ENCODE measurements around the gene FAM107B.
"Not testable (repeated sequence)": the region's sequence is repeated elsewhere in the genome, so short reads cannot be mapped to it uniquely, and the experiment has no call there.

FAM107B gene

DNA sequence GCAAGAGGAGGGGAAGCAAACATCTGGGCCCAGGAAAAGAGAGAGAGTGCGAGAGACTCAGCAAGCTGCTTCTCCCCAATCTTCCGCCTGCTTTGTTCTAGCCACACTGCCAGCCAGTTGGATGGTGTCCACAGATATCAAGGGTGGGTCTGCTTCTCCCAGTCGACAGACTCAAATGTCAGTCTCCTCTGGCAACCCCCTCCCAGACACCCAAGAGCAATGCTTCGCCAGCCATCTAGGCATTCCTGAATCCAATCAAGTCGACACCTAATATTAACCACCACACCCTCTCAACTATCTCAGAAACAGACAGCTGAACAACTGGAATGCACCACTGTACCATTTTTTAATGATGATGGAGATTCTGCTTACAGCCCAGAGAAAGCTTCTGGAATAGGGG is 57.1 kb downstream of the FAM107B start:
- Histone ChIP-seq H3K18ac (ENCODE audit: low read depth in 1 of 2, low read length in 2 of 2) (no peak overlapping the region), H3K79me1 (replicated peaks; ENCODE audit: low read length, poor library complexity, severe bottlenecking) (no peaks in the 10 kb centered on the region), H2BK120ac (ENCODE audit: low read depth, low read length) (no peak overlapping the region), H2AFZ (ENCODE audit: low read depth, low read length) (no peak overlapping the region), H2BK12ac (ENCODE audit: low read length in 2 of 2) (no peak overlapping the region), H3K4me2 (ENCODE audit: low read length, poor library complexity, severe bottlenecking) (no peak overlapping the region), H3K4me1 (ENCODE audit: control insufficient read depth, insufficient read depth, low read depth, low read length) (no peaks in the 10 kb centered on the region), H2BK5ac (ENCODE audit: low read depth, low read length, poor library complexity, severe bottlenecking) (no peak overlapping the region), H3K27ac (ENCODE audit: low read length, poor library complexity, severe bottlenecking) (no peak overlapping the region), H4K91ac (ENCODE audit: low read length) (no peak overlapping the region), H3K4me3 (ENCODE audit: insufficient read depth in 1 of 2, low read depth in 1 of 2, low read length in 2 of 2) (no peak overlapping the region), H4K8ac (ENCODE audit: low read length) (no peak overlapping the region), H3K23ac (ENCODE audit: low read length in 2 of 2) (peak overlapping the region in 1 of 2 experiments; percentile 43), H3K4ac (ENCODE audit: low read depth in 1 of 2, low read length in 2 of 2) (no peak overlapping the region), H3K36me3 (ENCODE audit: control insufficient read depth in 1 of 2, insufficient read depth in 2 of 2, low read depth in 1 of 2, low read length in 2 of 2) (no peaks in the 10 kb centered on the region), H3K9ac (ENCODE audit: low read length) (no peak overlapping the region), H3K27me3 (ENCODE audit: control insufficient read depth in 1 of 2, insufficient read depth in 1 of 2, low read length in 2 of 2) (peaks cover 3 to 4% of the 10 kb centered on the region in 2 experiments), H2AK5ac (ENCODE audit: low read length, severe bottlenecking) (no peak overlapping the region), H3K9me3 (ENCODE audit: control insufficient read depth, low read length) (peaks cover 3% of the 10 kb centered on the region), H3K14ac (ENCODE audit: low read length in 2 of 2) (no peak overlapping the region), H2BK15ac (ENCODE audit: low read depth, poor library complexity, severe bottlenecking) (no peak overlapping the region)
- DNase-seq, result no peak
- 94% methylated on average over 4 of the region's 5 CpGs for WGBS

GRCh38 chr10:14712991-14713424 is 61.7 kb downstream of the FAM107B start:
- DNase-seq, result no peak
- H3K79me1 ChIP-seq (replicated peaks; ENCODE audit: low read length, poor library complexity, severe bottlenecking), result no peaks in the 10 kb centered on the region
- no peak overlapping the region for H3K18ac ChIP-seq (ENCODE audit: low read depth in 1 of 2, low read length in 2 of 2)
- H2BK15ac ChIP-seq (ENCODE audit: low read depth, poor library complexity, severe bottlenecking), result no peak overlapping the region
- H3K23ac ChIP-seq (ENCODE audit: low read length in 2 of 2), result no peak overlapping the region
- peaks cover 3 to 4% of the 10 kb centered on the region in 2 experiments for H3K27me3 ChIP-seq (ENCODE audit: control insufficient read depth in 1 of 2, insufficient read depth in 1 of 2, low read length in 2 of 2)
- no peaks in the 10 kb centered on the region for H3K36me3 ChIP-seq (ENCODE audit: control insufficient read depth in 1 of 2, insufficient read depth in 2 of 2, low read depth in 1 of 2, low read length in 2 of 2)
- no peak overlapping the region for H3K14ac ChIP-seq (ENCODE audit: low read length in 2 of 2)
- no peak overlapping the region for H3K4ac ChIP-seq (ENCODE audit: low read depth in 1 of 2, low read length in 2 of 2)
- no peaks in the 10 kb centered on the region for H3K4me1 ChIP-seq (ENCODE audit: control insufficient read depth, insufficient read depth, low read depth, low read length)
- no peak overlapping the region for H2BK120ac ChIP-seq (ENCODE audit: low read depth, low read length)
- H3K4me2 ChIP-seq (ENCODE audit: low read length, poor library complexity, severe bottlenecking), result no peak overlapping the region
- H2AK5ac ChIP-seq (ENCODE audit: low read length, severe bottlenecking), result no peak overlapping the region
- H2BK12ac ChIP-seq (ENCODE audit: low read length in 2 of 2), result no peak overlapping the region
- no peak overlapping the region for H2BK5ac ChIP-seq (ENCODE audit: low read depth, low read length, poor library complexity, severe bottlenecking)
- no peak overlapping the region for H2AFZ ChIP-seq (ENCODE audit: low read depth, low read length)
- no peak overlapping the region for H3K9ac ChIP-seq (ENCODE audit: low read length)
- peaks cover 3% of the 10 kb centered on the region for H3K9me3 ChIP-seq (ENCODE audit: control insufficient read depth, low read length)
- 89% methylated on average over 4 of the region's 5 CpGs for WGBS
- H4K8ac ChIP-seq (ENCODE audit: low read length), result no peak overlapping the region
- no peak overlapping the region for H3K27ac ChIP-seq (ENCODE audit: low read length, poor library complexity, severe bottlenecking)
- H4K91ac ChIP-seq (ENCODE audit: low read length), result no peak overlapping the region
- no peak overlapping the region for H3K4me3 ChIP-seq (ENCODE audit: insufficient read depth in 1 of 2, low read depth in 1 of 2, low read length in 2 of 2)

- H3K79me1 ChIP-seq (replicated peaks; ENCODE audit: low read length, poor library complexity, severe bottlenecking); H2BK12ac ChIP-seq (ENCODE audit: low read length in 2 of 2); DNase-seq; H3K4me3 ChIP-seq (ENCODE audit: insufficient read depth in 1 of 2, low read depth in 1 of 2, low read length in 2 of 2); H3K4me2 ChIP-seq (ENCODE audit: low read length, poor library complexity, severe bottlenecking); H2AK5ac ChIP-seq (ENCODE audit: low read length, severe bottlenecking); H2BK5ac ChIP-seq (ENCODE audit: low read depth, low read length, poor library complexity, severe bottlenecking); H3K14ac ChIP-seq (ENCODE audit: low read length in 2 of 2); H2BK120ac ChIP-seq (ENCODE audit: low read depth, low read length); H2BK15ac ChIP-seq (ENCODE audit: low read depth, poor library complexity, severe bottlenecking); H3K36me3 ChIP-seq (ENCODE audit: control insufficient read depth in 1 of 2, insufficient read depth in 2 of 2, low read depth in 1 of 2, low read length in 2 of 2); H2AFZ ChIP-seq (ENCODE audit: low read depth, low read length); H3K4ac ChIP-seq (ENCODE audit: low read depth in 1 of 2, low read length in 2 of 2); H3K18ac ChIP-seq (ENCODE audit: low read depth in 1 of 2, low read length in 2 of 2); H3K9ac ChIP-seq (ENCODE audit: low read length); H4K91ac ChIP-seq (ENCODE audit: low read length); H3K4me1 ChIP-seq (ENCODE audit: control insufficient read depth, insufficient read depth, low read depth, low read length); H4K8ac ChIP-seq (ENCODE audit: low read length); H3K23ac ChIP-seq (ENCODE audit: low read length in 2 of 2); H3K27ac ChIP-seq (ENCODE audit: low read length, poor library complexity, severe bottlenecking); H3K9me3 ChIP-seq (ENCODE audit: control insufficient read depth, low read length): not testable (repeated sequence)
- WGBS, result 83% methylated on average over 3 of the region's 3 CpGs
- peaks cover 6 to 10% of the 10 kb centered on the region in 2 experiments for H3K27me3 ChIP-seq (ENCODE audit: control insufficient read depth in 1 of 2, insufficient read depth in 1 of 2, low read length in 2 of 2)
Observed at GRCh38 chr10:14709344-14709743, 65.4 kb downstream of the FAM107B start.

DNA sequence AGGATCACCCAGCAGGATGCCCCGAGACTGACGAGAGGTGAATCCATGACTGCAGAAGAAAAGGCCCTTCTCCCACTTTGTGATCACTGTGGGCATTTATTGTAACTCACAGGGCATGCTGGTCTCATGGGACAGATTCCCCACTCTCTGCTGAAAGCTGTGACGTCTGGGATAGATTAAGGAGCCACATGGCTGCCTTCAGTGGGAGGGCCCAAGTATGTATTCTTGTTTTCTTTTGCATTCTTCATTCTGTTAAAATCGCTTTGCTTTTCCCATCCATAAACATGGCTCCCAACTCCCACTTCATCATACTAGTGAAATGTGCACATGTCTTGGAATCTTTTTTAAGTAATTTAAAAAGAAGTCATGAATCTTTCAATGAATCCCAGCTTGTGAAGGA is 67.2 kb downstream of the FAM107B start:
- Histone ChIP-seq H3K23ac (ENCODE audit: low read length in 2 of 2) (no peak overlapping the region), H2BK5ac (ENCODE audit: low read depth, low read length, poor library complexity, severe bottlenecking) (no peak overlapping the region), H3K14ac (ENCODE audit: low read length in 2 of 2) (no peak overlapping the region), H2AK5ac (ENCODE audit: low read length, severe bottlenecking) (no peak overlapping the region), H3K18ac (ENCODE audit: low read depth in 1 of 2, low read length in 2 of 2) (no peak overlapping the region), H3K27me3 (ENCODE audit: control insufficient read depth in 1 of 2, insufficient read depth in 1 of 2, low read length in 2 of 2) (peaks cover 9 to 10% of the 10 kb centered on the region in 2 experiments), H2BK12ac (ENCODE audit: low read length in 2 of 2) (no peak overlapping the region), H2AFZ (ENCODE audit: low read depth, low read length) (no peak overlapping the region), H3K36me3 (ENCODE audit: control insufficient read depth in 1 of 2, insufficient read depth in 2 of 2, low read depth in 1 of 2, low read length in 2 of 2) (no peaks in the 10 kb centered on the region), H3K4ac (ENCODE audit: low read depth in 1 of 2, low read length in 2 of 2) (no peak overlapping the region), H3K27ac (ENCODE audit: low read length, poor library complexity, severe bottlenecking) (no peak overlapping the region), H3K4me1 (ENCODE audit: control insufficient read depth, insufficient read depth, low read depth, low read length) (no peaks in the 10 kb centered on the region), H4K8ac (ENCODE audit: low read length) (no peak overlapping the region), H3K4me2 (ENCODE audit: low read length, poor library complexity, severe bottlenecking) (no peak overlapping the region), H3K9ac (ENCODE audit: low read length) (no peak overlapping the region), H4K91ac (ENCODE audit: low read length) (no peak overlapping the region), H3K4me3 (ENCODE audit: insufficient read depth in 1 of 2, low read depth in 1 of 2, low read length in 2 of 2) (no peak overlapping the region), H3K79me1 (replicated peaks; ENCODE audit: low read length, poor library complexity, severe bottlenecking) (no peaks in the 10 kb centered on the region), H3K9me3 (ENCODE audit: control insufficient read depth, low read length) (no peaks in the 10 kb centered on the region), H2BK15ac (ENCODE audit: low read depth, poor library complexity, severe bottlenecking) (no peak overlapping the region), H2BK120ac (ENCODE audit: low read depth, low read length) (no peak overlapping the region)
- no peak for DNase-seq
- WGBS, result 82% methylated on average over 3 of the region's 4 CpGs

All from mesenchymal stem cell (in vitro differentiated cells and primary cell).